HG02943 (cell line): ENCODE data around the gene ABCB10.
A peak's percentile ranks its signal among the peaks of the same experiment; 100 is the strongest.
"Not testable (repeated sequence)": the region's sequence is repeated elsewhere in the genome, so short reads cannot be mapped to it uniquely, and the experiment has no call there.

Source experiments
- ATAC-seq: cut with Tn5 transposase; IDR thresholded peaks from one replicate; pipeline ENCODE4 v1.9.1; 2021; ENCODE audit warnings: mild to moderate bottlenecking, low read depth, moderate library complexity; ENCODE audit not compliant: unreplicated experiment

Gene ABCB10

GRCh38 chr1:229574679-229575442 is 16.4 kb upstream of the ABCB10 start:
- ATAC-seq, result no peak

- no peak for ATAC-seq
These were observed 13.8 kb upstream of the ABCB10 start for GRCh38 chr1:229572286-229572685.

- ATAC-seq, result no peak
These were observed 12.5 kb upstream of the ABCB10 start for GRCh38 chr1:229570891-229571516.

GRCh38 chr1:229570305-229570704 is 11.8 kb upstream of the ABCB10 start:
- ATAC-seq, result no peak

GRCh38 chr1:229567109-229567868 is 8.8 kb upstream of the ABCB10 start:
- ATAC-seq, result no peak

GRCh38 chr1:229563701-229564100 is 5.2 kb upstream of the ABCB10 start:
- no peak for ATAC-seq

GRCh38 chr1:229563241-229563640 is 4.7 kb upstream of the ABCB10 start:
- no peak for ATAC-seq

GRCh38 chr1:229562686-229563085 is 4.2 kb upstream of the ABCB10 start:
- no peak for ATAC-seq

GRCh38 chr1:229561141-229561540 is 2.6 kb upstream of the ABCB10 start:
- ATAC-seq, result no peak

GRCh38 chr1:229560124-229560523 is 1.6 kb upstream of the ABCB10 start:
- not testable (repeated sequence) for ATAC-seq

GRCh38 chr1:229559336-229559801 is 862 bp upstream of the ABCB10 start:
- not testable (repeated sequence) for ATAC-seq

GRCh38 chr1:229557913-229558414 is 543 bp downstream of the ABCB10 start:
- peak; percentile 31 for ATAC-seq

- ATAC-seq, result no peak
These were observed 1.2 kb downstream of the ABCB10 start for GRCh38 chr1:229557200-229557850.

- ATAC-seq, result no peak
These were observed 3.5 kb downstream of the ABCB10 start for GRCh38 chr1:229554886-229555621.

GRCh38 chr1:229553621-229554130 is 4.8 kb downstream of the ABCB10 start:
- no peak for ATAC-seq

- no peak for ATAC-seq
These were observed 5.8 kb downstream of the ABCB10 start for GRCh38 chr1:229552732-229553131.

GRCh38 chr1:229550812-229551567 is 7.5 kb downstream of the ABCB10 start:
- ATAC-seq, result no peak

GRCh38 chr1:229547542-229547941 is 11.0 kb downstream of the ABCB10 start:
- ATAC-seq, result no peak

GRCh38 chr1:229544587-229544986 is 13.9 kb downstream of the ABCB10 start:
- ATAC-seq, result no peak
